K562 (cell line): ENCODE results near the gene ANKRD23. TPM values are rescaled to one million over a fixed set of nuclear protein-coding genes. Genes with fewer than 3 reads are reported as not detected.

Source experiments
- BCL6 ChIP-seq: fragments of 250-450 bp; sonication (Bioruptor Pico); IDR thresholded peaks from 2 replicates; pipeline ENCODE4 v1.4.0; 2020
- CTCFL ChIP-seq: IDR thresholded peaks from 2 replicates; pipeline ENCODE4 v1.6.1; 2011; ENCODE audit warnings: borderline replicate concordance, low read depth, mild to moderate bottlenecking, moderate library complexity, low read length; ENCODE audit not compliant: insufficient read depth, poor library complexity, severe bottlenecking
- ELK3 ChIP-seq: fragments of 450-650 bp; formaldehyde crosslinking; IDR thresholded peaks from 2 replicates; pipeline ENCODE4 v1.4.0; 2020; ENCODE audit warnings: mild to moderate bottlenecking
- HDAC3 ChIP-seq: fragments of 450-650 bp; IDR thresholded peaks from 2 replicates; pipeline ENCODE4 v1.6.1; 2018; ENCODE audit warnings: borderline replicate concordance, mild to moderate bottlenecking, moderate library complexity; ENCODE audit not compliant: partially characterized antibody
- HOMEZ ChIP-seq: fragments of 250-450 bp; sonication (Bioruptor Pico); IDR thresholded peaks from 2 replicates; pipeline ENCODE4 v1.4.0; 2020; ENCODE audit warnings: mild to moderate bottlenecking, moderate library complexity
- MTA3 ChIP-seq: fragments of 450-650 bp; formaldehyde crosslinking; IDR thresholded peaks from 2 replicates; pipeline ENCODE4 v1.6.1; 2017; ENCODE audit warnings: mild to moderate bottlenecking, borderline replicate concordance
- RNF2 ChIP-seq: sonication (generic); IDR thresholded peaks from 2 replicates; pipeline ENCODE4 v1.6.1; 2016
- U2AF2 ChIP-seq: fragments of 200-400 bp; formaldehyde crosslinking; optimal IDR thresholded peaks from 2 replicates; pipeline ENCODE3; 2017; ENCODE audit warnings: low read depth, mild to moderate bottlenecking, low read length
- WHSC1 ChIP-seq: IDR thresholded peaks from one replicate; pipeline ENCODE4 v1.6.1; 2012; ENCODE audit warnings: low read length, control low read depth, inconsistent platforms
- XRCC5 ChIP-seq: fragments of 200-400 bp; formaldehyde crosslinking; IDR thresholded peaks from 2 replicates; pipeline ENCODE4 v1.6.1; 2017; ENCODE audit warnings: low read depth, mild to moderate bottlenecking, low read length
- ZBTB26 ChIP-seq: fragments of 450-650 bp; formaldehyde crosslinking; IDR thresholded peaks from 2 replicates; pipeline ENCODE4 v1.4.0; 2022; ENCODE audit warnings: missing genetic modification characterization
- ZBTB34 ChIP-seq: fragments of 250-450 bp; sonication (Bioruptor Pico); IDR thresholded peaks from 2 replicates; pipeline ENCODE4 v1.8.0; 2021; ENCODE audit warnings: mild to moderate bottlenecking, moderate library complexity
- ZFP91 ChIP-seq: sonication (generic); formaldehyde crosslinking; IDR thresholded peaks from 2 replicates; pipeline ENCODE4 v1.8.0; 2022; ENCODE audit warnings: mild to moderate bottlenecking, missing genetic modification reagents
- ZFX ChIP-seq: sonication (generic); formaldehyde crosslinking; IDR thresholded peaks from 2 replicates; pipeline ENCODE4 v1.8.0; 2022; ENCODE audit warnings: mild to moderate bottlenecking, missing genetic modification reagents, moderate library complexity
- ZNF24 ChIP-seq: fragments of 450-650 bp; IDR thresholded peaks from 2 replicates; pipeline ENCODE4 v1.6.1; 2016
- ZNF280A ChIP-seq: fragments of 450-650 bp; IDR thresholded peaks from 2 replicates; pipeline ENCODE4 v1.6.1; 2018; ENCODE audit warnings: mild to moderate bottlenecking, low read depth; ENCODE audit not compliant: partially characterized antibody
- ZNF444 ChIP-seq: fragments of 250-450 bp; sonication (Bioruptor Pico); IDR thresholded peaks from 2 replicates; pipeline ENCODE4 v1.4.0; 2020; ENCODE audit warnings: mild to moderate bottlenecking, moderate library complexity
- polyA plus RNA-seq, 8 experiments: library from polyadenylated mRNA; depleted of rRNA in 4 of 8; stranded (reverse) in 5 of 8; unstranded in 3 of 8; fragments of >200 nt; fragmentation: Nextera tagmentation in 2 of 8; fragmentation: Illumina TruSeq in 1 of 8; extraction: Ambion mirVana in 2 of 8; extraction: Trizol in 1 of 8; gene quantifications; 2 replicates each; pipeline versions ENCODE4 v1.2.1 to v1.2.3, GENCODE V29; 2011 to 2014; ENCODE audit warnings: inconsistent platforms in 1 of 8, missing spikeins in 1 of 8
- total RNA-seq, 7 experiments: library from RNA; depleted of rRNA in 6 of 7; stranded (reverse); fragments of >200 nt in 6 of 7; fragmentation: Illumina TruSeq in 2 of 7; extraction: Trizol in 2 of 7; gene quantifications; 2 replicates each; pipeline versions ENCODE4 v1.2.1 to v1.2.3, GENCODE V29; 2011 to 2021; ENCODE audit warnings: low replicate concordance in 1 of 7

Gene ANKRD23
- total and polyA plus RNA-seq, 9 of the 15 experiments (the other 6 are each of a cell fraction or from before 2014, with no cell fraction given) = 0.32 to 4.8 (median 2.8) TPM

GRCh38 chr2:96819128-96819875 lies 24.5 kb downstream of the ANKRD23 start (continued):
- TF ChIP-seq ZNF280A = no peak
- TF ChIP-seq HDAC3 = no peak
- TF ChIP-seq MTA3 = 0 out of 2 replicates have a peak, but pooled peaks have one; percentile 42
- TF ChIP-seq ZBTB26 = no peak
- TF ChIP-seq ZBTB34 (CRISPR knock-in tag) = no peak
- no peak for TF ChIP-seq WHSC1
- no peak for TF ChIP-seq ZNF444 (CRISPR knock-in tag)
- peak; percentile 40; the same call in 1 of the 2 replicates for TF ChIP-seq ZNF24
- no peak for TF ChIP-seq ZFX
- no peak for TF ChIP-seq ZFP91 (CRISPR knock-in tag)
- TF ChIP-seq HOMEZ (CRISPR knock-in tag) = no peak
- no peak for TF ChIP-seq ELK3 (CRISPR knock-in tag)
- TF ChIP-seq U2AF2 = no peak
- TF ChIP-seq XRCC5 = no peak
- TF ChIP-seq BCL6 (CRISPR knock-in tag) = no peak
- TF ChIP-seq RNF2 = no peak
- no peak for TF ChIP-seq CTCFL
